ENCODE results near the gene CCDC180.

DNA sequence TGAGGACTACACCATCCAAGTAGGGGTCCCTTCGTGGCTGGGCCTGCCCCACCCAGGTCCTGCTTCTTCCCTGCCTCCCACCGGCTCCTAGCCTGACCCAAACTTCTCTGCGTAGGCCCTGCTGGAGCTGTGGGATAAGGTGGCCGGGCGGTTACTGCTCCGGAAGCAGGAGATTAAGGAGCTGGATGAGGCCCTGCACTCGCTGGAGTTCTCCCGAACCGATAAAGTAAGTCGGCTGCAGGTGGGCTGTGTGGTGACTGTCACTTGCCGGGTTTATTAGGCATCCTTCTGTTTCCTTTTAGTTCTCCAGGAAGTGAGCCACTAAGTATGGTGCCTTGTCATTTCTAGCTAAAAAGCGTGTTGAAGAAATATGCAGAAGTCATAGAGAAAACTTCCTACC is 7.0 kb downstream of the CCDC180 start:
- TF ChIP-seq POLR2A (IDR thresholded peaks at IDR 0.05; ENCODE audit: low read depth, low read length): no peak
- TF ChIP-seq POLR2AphosphoS5 (IDR thresholded peaks at IDR 0.05; ENCODE audit: low read depth, low read length): no peak
